GM23338 (cell line): Measurements from ENCODE around the gene SCGB2B2. TPM values are rescaled to one million over a fixed set of nuclear protein-coding genes. Genes with fewer than 3 reads are reported as not detected.

Source experiments
- ATAC-seq: fragments of 200-7000 bp; cut with Tn5 transposase; 3 replicates; pipeline ENCODE4 v1.9.1; 2020
- DNase-seq: peaks from one replicate; pipeline ENCODE4 v3.0.0-alpha.2; 2015; ENCODE audit warnings: low spot score
- H2AFZ ChIP-seq: fragments of 200-600 bp; sonication (generic); 2 replicates; pipeline ENCODE4 v1.8.0; 2016; ENCODE audit warnings: antibody characterized with exemption, mild to moderate bottlenecking, moderate library complexity
- H3F3A ChIP-seq: fragments of 200-600 bp; sonication (generic); replicated peaks from 2 replicates; pipeline ENCODE4 v1.8.0; 2017; ENCODE audit warnings: antibody characterized with exemption, mixed run types, low read depth
- H3K27ac ChIP-seq: fragments of 200-600 bp; sonication (generic); 2 replicates; pipeline ENCODE4 v1.6.1; 2016; ENCODE audit warnings: low read depth
- H3K27me3 ChIP-seq: fragments of 200-600 bp; sonication (generic); 2 replicates; pipeline ENCODE4 v1.8.0; 2016; ENCODE audit warnings: mild to moderate bottlenecking, mixed run types, moderate library complexity; ENCODE audit not compliant: insufficient read depth
- H3K36me3 ChIP-seq: fragments of 200-600 bp; sonication (generic); 2 replicates; pipeline ENCODE4 v1.8.0; 2016; ENCODE audit warnings: mild to moderate bottlenecking; ENCODE audit not compliant: insufficient read depth
- H3K4me1 ChIP-seq: fragments of 200-600 bp; sonication (generic); 2 replicates; pipeline ENCODE4 v1.8.0; 2016; ENCODE audit warnings: mild to moderate bottlenecking, moderate library complexity; ENCODE audit not compliant: insufficient read depth
- H3K4me2 ChIP-seq: fragments of 200-600 bp; sonication (generic); 2 replicates; pipeline ENCODE4 v1.7.1; 2017; ENCODE audit warnings: mixed run types
- H3K4me3 ChIP-seq: fragments of 200-600 bp; sonication (generic); 2 replicates; pipeline ENCODE4 v1.6.1; 2016; ENCODE audit warnings: mixed run types
- H3K79me2 ChIP-seq: fragments of 200-600 bp; sonication (generic); replicated peaks from 2 replicates; pipeline ENCODE4 v1.8.0; 2017; ENCODE audit warnings: mild to moderate bottlenecking; ENCODE audit not compliant: insufficient read depth
- H3K9me2 ChIP-seq: fragments of 200-600 bp; sonication (generic); 2 replicates; pipeline ENCODE4 v1.8.0; 2017; ENCODE audit not compliant: insufficient read depth
- H4K20me1 ChIP-seq: fragments of 200-600 bp; sonication (generic); replicated peaks from 2 replicates; pipeline ENCODE4 v1.8.0; 2017; ENCODE audit warnings: mild to moderate bottlenecking; ENCODE audit not compliant: insufficient read depth
- H3K27ac Mint-ChIP-seq: 2 replicates; pipeline ENCODE4 v1.8.0; 2020; ENCODE audit warnings: inconsistent platforms, mild to moderate bottlenecking, moderate library complexity, mixed read lengths
- H3K27me3 Mint-ChIP-seq: 3 replicates; pipeline ENCODE4 v1.8.0; 2022; ENCODE audit warnings: low read depth, mild to moderate bottlenecking, moderate library complexity, mixed read lengths, inconsistent platforms; ENCODE audit not compliant: insufficient read depth, poor library complexity
- H3K36me3 Mint-ChIP-seq: 3 replicates; pipeline ENCODE4 v1.8.0; 2021; ENCODE audit warnings: low read depth, mild to moderate bottlenecking, inconsistent platforms, moderate library complexity, mixed read lengths
- H3K4me1 Mint-ChIP-seq: 3 replicates; pipeline ENCODE4 v1.8.0; 2020; ENCODE audit warnings: mild to moderate bottlenecking, inconsistent platforms, mixed read lengths
- H3K4me3 Mint-ChIP-seq: 3 replicates; pipeline ENCODE4 v1.8.0; 2021; ENCODE audit warnings: moderate library complexity, mild to moderate bottlenecking, inconsistent platforms, mixed read lengths
- H3K9me3 Mint-ChIP-seq: 3 replicates; pipeline ENCODE4 v1.8.0; 2020; ENCODE audit warnings: moderate library complexity, mild to moderate bottlenecking, inconsistent platforms, mixed read lengths
- CREB1 ChIP-seq: fragments of 250-450 bp; sonication (Bioruptor Pico); IDR thresholded peaks from 2 replicates; pipeline ENCODE4 v1.5.0; 2020; ENCODE audit warnings: low read depth, mild to moderate bottlenecking, moderate library complexity
- CTCF ChIP-seq, 2 experiments: fragments of 200-600 bp in 1 of 2; sonication (generic) in 1 of 2; conservative IDR thresholded peaks; 2 replicates each; pipeline versions ENCODE4 v1.5.1 to v1.6.1; 2016 to 2017; ENCODE audit warnings: antibody characterized with exemption in 2 of 2, low read depth in 2 of 2, mild to moderate bottlenecking in 2 of 2, moderate library complexity in 1 of 2
- ETS1 ChIP-seq: IDR thresholded peaks from 2 replicates; pipeline ENCODE4 v1.6.1; 2016; ENCODE audit warnings: antibody characterized with exemption
- EZH2 ChIP-seq: fragments of 200-600 bp; sonication (generic); IDR thresholded peaks from one replicate; pipeline ENCODE4 v1.8.0; 2017; ENCODE audit warnings: antibody characterized with exemption, mild to moderate bottlenecking, low read depth; ENCODE audit not compliant: unreplicated experiment
- EZH2phosphoT487 ChIP-seq: fragments of 200-600 bp; sonication (generic); IDR thresholded peaks from one replicate; pipeline ENCODE4 v1.8.1; 2018; ENCODE audit warnings: antibody characterized with exemption; ENCODE audit not compliant: unreplicated experiment
- JUNB ChIP-seq: IDR thresholded peaks from one replicate; pipeline ENCODE4 v1.6.1; 2016; ENCODE audit warnings: antibody characterized with exemption; ENCODE audit not compliant: unreplicated experiment
- NANOG ChIP-seq: IDR thresholded peaks from 2 replicates; pipeline ENCODE4 v1.6.1; 2016; ENCODE audit warnings: antibody characterized with exemption, borderline replicate concordance
- POLR2AphosphoS5 ChIP-seq: IDR thresholded peaks from 2 replicates; pipeline ENCODE4 v1.6.1; 2016; ENCODE audit warnings: antibody characterized with exemption, low read depth
- REST ChIP-seq: IDR thresholded peaks from one replicate; pipeline ENCODE4 v1.6.1; 2018; ENCODE audit warnings: antibody characterized with exemption; ENCODE audit not compliant: unreplicated experiment
- STAT1 ChIP-seq: IDR thresholded peaks from one replicate; pipeline ENCODE4 v1.6.1; 2016; ENCODE audit warnings: antibody characterized with exemption; ENCODE audit not compliant: unreplicated experiment
- ZNF114 ChIP-seq: fragments of 250-450 bp; sonication (Bioruptor Pico); IDR thresholded peaks from 2 replicates; pipeline ENCODE4 v1.5.0; 2020; ENCODE audit warnings: mild to moderate bottlenecking, moderate library complexity
- ZNF331 ChIP-seq: fragments of 250-450 bp; sonication (Bioruptor Pico); IDR thresholded peaks from 2 replicates; pipeline ENCODE4 v1.5.0; 2020; ENCODE audit warnings: low read depth, mild to moderate bottlenecking, moderate library complexity
- long read RNA-seq: library from polyadenylated mRNA; unstranded; transcript quantifications from one replicate; pipeline ENCODE4 v2.0.0, GENCODE V29; 2020; ENCODE audit not compliant: unreplicated experiment
- polyA plus RNA-seq: library from polyadenylated mRNA; unstranded; fragments of >200 nt; fragmentation: Nextera tagmentation; extraction: Ambion mirVana; gene quantifications from 2 replicates; pipeline ENCODE4 v1.2.1, GENCODE V29; 2016
- total RNA-seq: library from RNA; depleted of rRNA; stranded (reverse); fragments of >200 nt; shearing (Covaris generic); gene quantifications from 2 replicates; pipeline ENCODE4 v1.2.3, GENCODE V29; 2014; rRNA removed

Gene SCGB2B2
- total RNA-seq (0.28 TPM in 1 of 2 replicates, not detected in the other), polyA plus RNA-seq (not detected in 2 replicates)
- long read RNA-seq, partial matches to known transcripts, result 0 of 1 reads
- long read RNA-seq, other reads (novel, unspliced or antisense), result 1 of 1 reads

- H3K9me3 Mint-ChIP-seq, result peaks cover 6% of the 10 kb centered on the region; the same call in 2 of the 3 replicates
- H3K4me1 Mint-ChIP-seq, result peaks cover 11% of the 10 kb centered on the region; the same call in 2 of the 3 replicates
- peak within 1 kb of the TSS; percentile 99 for H3K27ac Mint-ChIP-seq
- peak within 1 kb of the TSS; percentile 93 for H3K4me3 Mint-ChIP-seq
- no peaks in the 10 kb centered on the region for H4K20me1 ChIP-seq
- peak within 1 kb of the TSS; percentile 67 for H3K4me3 ChIP-seq
- no peaks in the 10 kb centered on the region for H3F3A ChIP-seq
- H3K4me1 ChIP-seq, result peaks cover 16% of the 10 kb centered on the region
- peaks cover 8% of the 10 kb centered on the region; the same call in 1 of the 2 replicates for H3K36me3 ChIP-seq
- H3K4me2 ChIP-seq, result peak within 1 kb of the TSS; percentile 91
- DNase-seq (peak; percentile 68), ATAC-seq (peak; percentile 78)
- peak; percentile 17; the same call in 1 of the 2 replicates for TF ChIP-seq ETS1
- TF ChIP-seq EZH2phosphoT487, result no peak
- peaks cover 33% of the 10 kb centered on the region for H3K36me3 Mint-ChIP-seq
- peaks cover 14% of the 10 kb centered on the region; the same call in 1 of the 2 replicates for H3K27me3 ChIP-seq
- H3K9me2 ChIP-seq, result peaks cover 7% of the 10 kb centered on the region; the same call in 1 of the 2 replicates
- peaks cover 9% of the 10 kb centered on the region for H3K27me3 Mint-ChIP-seq
- peak within 1 kb of the TSS; percentile 90 for H3K27ac ChIP-seq
- peak within 1 kb of the TSS; percentile 91 for H2AFZ ChIP-seq
- H3K79me2 ChIP-seq, result peaks cover 4% of the 10 kb centered on the region
Observed at GRCh38 chr19:34676697-34677385, at the start of gene SCGB2B2. Gene SCGB2B2, minus strand, starts transcription at chr19:34677159. Its CDS starts 82,596 bp downstream, at chr19:34594563.

- Histone ChIP-seq H3K4me3 (no peak overlapping the region), H3F3A (no peaks in the 10 kb centered on the region), H3K4me1 (no peaks in the 10 kb centered on the region), H3K27me3 (no peaks in the 10 kb centered on the region), H3K27ac (no peak overlapping the region), H3K4me2 (no peak overlapping the region), H3K9me2 (no peaks in the 10 kb centered on the region), H3K79me2 (no peaks in the 10 kb centered on the region), H4K20me1 (no peaks in the 10 kb centered on the region), H2AFZ (no peak overlapping the region), H3K36me3 (no peaks in the 10 kb centered on the region)
- peaks cover 21% of the 10 kb centered on the region for H3K9me3 Mint-ChIP-seq
- DNase-seq (no peak), ATAC-seq (no peak)
- H3K4me3 Mint-ChIP-seq, result no peak overlapping the region
- no peak overlapping the region for H3K27ac Mint-ChIP-seq
- no peaks in the 10 kb centered on the region for H3K4me1 Mint-ChIP-seq
- peaks cover 4% of the 10 kb centered on the region for H3K27me3 Mint-ChIP-seq
- H3K36me3 Mint-ChIP-seq, result no peaks in the 10 kb centered on the region; the same call in 2 of the 3 replicates
- TF ChIP-seq CTCF (conservative IDR thresholded peaks at IDR 0.05; ENCODE audit: low read depth in 2 of 2), result no peak
- TF ChIP-seq POLR2AphosphoS5, result no peak
- TF ChIP-seq ZNF331 (CRISPR knock-in tag), result no peak
- no peak for TF ChIP-seq JUNB
- TF ChIP-seq ETS1, result no peak
- no peak for TF ChIP-seq CREB1
- TF ChIP-seq ZNF114 (CRISPR knock-in tag), result no peak
- no peak for TF ChIP-seq STAT1
- no peak for TF ChIP-seq NANOG
- TF ChIP-seq EZH2, result no peak
- no peak for TF ChIP-seq REST
- no peak for TF ChIP-seq EZH2phosphoT487
Observed at GRCh38 chr19:34725400-34725799, 48.4 kb upstream of the SCGB2B2 start.
